OCI-LY1 (cell line): ENCODE measurements around the gene RRAGA.

Source experiments
- CTCF ChIP-seq: fragments of 200-600 bp; sonication (generic), shearing (Covaris generic); IDR thresholded peaks from 2 replicates; pipeline ENCODE4 v1.5.1; 2017; ENCODE audit warnings: mild to moderate bottlenecking, antibody characterized with exemption, low read length, moderate library complexity, mixed read lengths
- EZH2 ChIP-seq: fragments of 200-600 bp; sonication (generic), shearing (Covaris generic); IDR thresholded peaks from 2 replicates; pipeline ENCODE4 v1.8.0; 2017; ENCODE audit warnings: borderline replicate concordance, mixed run types, mild to moderate bottlenecking, antibody characterized with exemption, low read length, moderate library complexity, mixed read lengths

DNA sequence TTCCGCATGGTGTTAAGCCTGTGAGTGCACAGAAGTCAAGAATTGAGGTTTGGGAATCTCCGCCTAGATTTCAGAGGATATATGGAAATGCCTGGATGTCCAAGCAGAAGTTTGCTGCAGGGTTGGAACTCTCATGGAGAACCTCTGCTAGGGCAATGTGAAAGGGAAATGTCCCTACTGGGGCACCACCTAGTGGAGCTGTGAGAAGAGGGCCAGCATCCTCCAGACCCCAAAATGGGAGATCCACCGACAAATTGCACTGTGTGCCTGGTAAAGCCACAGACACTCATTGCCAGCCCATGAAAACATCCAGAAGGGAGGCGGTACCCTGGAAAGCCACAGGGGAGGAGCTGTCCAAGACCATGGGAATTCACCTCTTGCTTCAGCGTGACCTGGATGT is 12.6 kb upstream of the RRAGA start:
- TF ChIP-seq CTCF (peak; percentile 27; the same call in 1 of the 2 replicates), EZH2 (no peak)
